GM21526 (cell line): ENCODE measurements around the gene CCDC83.
"Not testable (repeated sequence)": the region's sequence is repeated elsewhere in the genome, so short reads cannot be mapped to it uniquely, and the experiment has no call there.

Experiments used
- ATAC-seq: cut with Tn5 transposase; IDR thresholded peaks from one replicate; pipeline ENCODE4 v1.9.1; 2021; ENCODE audit warnings: moderate library complexity; ENCODE audit not compliant: unreplicated experiment, low FRiP score

Gene CCDC83

DNA sequence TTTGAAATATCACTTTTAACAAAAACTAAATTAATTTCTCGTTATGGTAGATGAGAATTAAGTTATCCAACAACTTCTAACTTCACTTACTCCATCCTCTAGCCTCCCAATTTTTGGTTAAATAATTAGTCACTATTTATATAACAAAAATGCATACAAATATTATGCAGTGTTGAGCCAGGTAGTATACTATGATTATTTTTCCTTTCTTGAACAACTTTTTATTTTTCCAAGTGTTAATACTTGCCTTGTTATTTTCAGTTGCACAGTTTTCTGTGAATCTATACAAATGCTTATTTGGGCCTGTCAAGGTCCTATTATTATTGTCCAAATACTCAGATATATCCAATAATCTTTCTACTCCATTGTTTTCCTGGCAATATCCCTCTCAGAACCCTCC lies 19.9 kb upstream of the CCDC83 start:
- ATAC-seq = no peak

DNA sequence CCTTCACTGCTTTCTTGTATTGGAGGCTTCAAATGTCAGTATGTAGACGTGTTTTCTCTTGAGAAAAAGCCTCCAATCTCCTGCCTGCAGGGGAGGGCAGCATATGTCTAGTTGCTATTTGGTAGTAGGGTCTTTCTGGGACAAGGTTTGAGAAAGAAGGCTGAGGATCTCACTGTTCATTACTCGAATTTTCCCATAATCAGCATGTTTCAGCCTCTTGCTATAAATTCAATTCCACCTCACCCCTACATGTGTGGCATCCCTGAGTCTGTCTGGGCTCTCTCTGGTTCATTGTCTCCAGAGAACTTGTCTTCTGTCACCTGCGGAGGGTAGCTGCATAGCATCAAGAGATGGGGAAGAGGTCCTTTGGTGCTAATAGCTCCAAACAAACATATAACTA lies 19.5 kb upstream of the CCDC83 start:
- no peak for ATAC-seq

DNA sequence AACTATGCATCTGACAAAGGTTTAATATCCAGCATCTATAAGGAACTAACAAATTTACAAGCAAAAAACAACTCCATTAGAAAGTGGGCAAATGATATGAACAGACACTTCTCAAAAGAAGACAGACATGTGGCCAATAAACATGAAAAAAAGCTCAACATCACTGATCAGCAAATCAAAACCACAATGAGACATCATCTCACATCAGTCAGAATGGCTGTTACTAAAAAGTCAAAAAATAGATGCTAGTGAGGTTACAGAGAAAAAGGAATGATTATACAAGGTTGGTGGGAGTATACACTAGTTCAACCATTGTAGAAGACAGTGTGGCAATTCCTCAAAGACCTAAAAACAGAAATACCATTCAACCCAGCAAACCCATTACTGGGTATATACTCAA lies 14.3 kb upstream of the CCDC83 start:
- ATAC-seq = not testable (repeated sequence)

DNA sequence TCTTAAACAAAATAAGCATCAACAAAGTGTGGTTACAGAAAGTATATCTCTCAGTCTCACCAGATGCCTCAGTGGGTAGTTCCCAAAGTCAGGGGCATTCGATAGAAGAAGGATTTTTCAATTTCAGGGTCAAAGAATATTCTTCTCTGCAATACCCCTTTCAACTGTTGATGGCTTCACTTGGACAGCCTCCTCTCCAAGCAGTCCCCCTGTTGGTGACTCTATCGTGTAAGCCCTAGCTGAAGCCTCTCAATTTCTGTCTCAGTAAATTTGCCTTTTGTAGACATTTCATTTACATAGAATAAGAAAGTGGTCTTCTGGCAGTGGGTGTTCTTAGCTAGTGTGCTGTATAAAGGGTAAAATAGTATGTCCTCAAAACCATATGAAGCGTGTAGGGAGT lies 11.3 kb upstream of the CCDC83 start:
- no peak for ATAC-seq

DNA sequence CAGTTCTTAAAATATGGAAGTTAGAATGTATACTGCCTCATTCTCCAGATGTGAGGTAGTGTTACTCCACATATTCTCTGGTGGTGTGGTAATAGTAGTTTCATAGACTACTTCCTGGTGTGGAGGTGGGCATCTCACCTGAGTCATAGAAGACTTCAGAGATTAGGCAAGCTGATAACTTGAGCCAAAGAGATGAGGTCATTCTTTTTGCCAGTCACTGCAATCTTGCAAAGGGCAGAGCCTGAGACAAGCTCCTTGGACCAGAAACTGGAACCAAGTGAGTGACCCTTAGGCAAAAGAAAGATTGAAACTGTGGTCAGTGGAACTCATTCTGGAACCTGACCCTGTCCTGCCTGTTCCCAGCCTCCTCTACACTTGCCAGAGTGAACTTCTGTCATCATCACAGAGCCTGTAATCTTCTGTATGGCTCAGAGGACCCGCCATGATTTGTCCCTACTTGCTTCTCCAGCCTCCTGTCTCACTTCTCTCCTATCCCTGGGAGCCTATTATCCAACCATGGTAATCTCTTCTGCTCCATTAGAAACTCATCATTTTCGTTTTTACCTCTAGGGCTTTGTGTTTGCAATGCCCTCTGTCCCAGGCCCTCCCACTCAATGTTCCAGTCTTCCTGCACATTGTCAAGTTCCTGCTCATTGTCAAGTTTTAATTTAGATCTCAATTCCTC lies 10.6 kb upstream of the CCDC83 start:
- no peak for ATAC-seq

DNA sequence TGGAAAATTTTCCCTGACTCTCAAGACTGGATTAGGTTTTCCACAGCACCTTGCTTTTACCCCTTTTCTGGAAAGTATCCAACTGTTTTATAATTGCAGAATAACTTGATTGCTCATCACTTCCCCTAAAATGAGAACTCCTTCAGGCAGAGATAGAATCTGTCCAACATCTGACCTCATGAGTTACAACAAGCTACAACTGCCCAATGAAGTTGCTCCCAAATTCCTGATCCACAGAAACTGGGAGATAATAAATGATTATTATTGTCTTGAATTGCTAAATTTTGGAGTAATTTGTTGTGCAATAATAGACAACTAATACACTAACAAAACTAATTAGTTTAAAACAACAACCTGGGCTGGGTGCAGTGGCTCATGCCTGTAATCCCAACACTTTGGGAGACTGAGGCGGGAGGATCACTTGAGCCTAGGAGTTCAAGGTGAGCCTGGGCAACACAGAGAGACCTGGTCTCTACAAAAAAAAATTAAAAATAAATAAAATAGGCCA lies 10.0 kb upstream of the CCDC83 start:
- ATAC-seq = no peak

DNA sequence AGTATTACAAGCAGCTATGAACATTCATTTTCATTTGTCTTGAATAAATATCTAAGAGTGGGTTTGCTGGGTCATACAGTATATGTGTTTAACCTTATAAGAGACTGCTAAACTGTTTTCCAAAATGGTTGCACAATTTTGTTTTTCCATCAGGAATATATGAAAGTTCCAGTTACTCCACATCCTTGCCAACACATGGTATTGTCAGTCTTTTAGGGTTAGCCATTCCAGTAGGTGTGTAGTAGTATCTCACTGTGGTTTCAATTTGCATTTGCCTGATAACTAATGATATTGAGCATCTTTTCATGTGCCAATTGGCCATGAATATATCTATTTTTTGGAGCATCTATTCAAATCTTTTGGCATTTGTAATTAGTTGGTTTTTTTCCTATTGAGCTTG lies 7.7 kb upstream of the CCDC83 start:
- ATAC-seq = no peak

DNA sequence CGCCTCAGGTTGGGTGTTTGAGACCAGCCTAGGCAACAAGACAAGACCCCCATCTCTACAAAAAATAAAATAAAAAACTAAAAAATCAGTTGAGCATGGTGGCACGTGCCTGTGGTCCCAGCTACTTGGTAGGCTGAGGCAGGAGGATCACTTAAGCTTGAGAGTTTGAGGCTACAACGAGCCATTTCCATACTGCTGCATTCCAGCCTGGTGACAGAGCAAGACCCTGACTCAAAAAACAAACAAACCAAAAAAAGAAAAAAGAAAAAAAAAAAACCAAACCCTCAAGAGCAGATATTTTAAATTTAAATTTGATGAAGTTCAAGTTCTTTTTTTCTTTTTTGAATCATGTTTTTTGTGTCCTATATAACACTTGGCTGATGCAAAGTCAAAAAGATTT lies 7.2 kb upstream of the CCDC83 start:
- ATAC-seq = no peak

DNA sequence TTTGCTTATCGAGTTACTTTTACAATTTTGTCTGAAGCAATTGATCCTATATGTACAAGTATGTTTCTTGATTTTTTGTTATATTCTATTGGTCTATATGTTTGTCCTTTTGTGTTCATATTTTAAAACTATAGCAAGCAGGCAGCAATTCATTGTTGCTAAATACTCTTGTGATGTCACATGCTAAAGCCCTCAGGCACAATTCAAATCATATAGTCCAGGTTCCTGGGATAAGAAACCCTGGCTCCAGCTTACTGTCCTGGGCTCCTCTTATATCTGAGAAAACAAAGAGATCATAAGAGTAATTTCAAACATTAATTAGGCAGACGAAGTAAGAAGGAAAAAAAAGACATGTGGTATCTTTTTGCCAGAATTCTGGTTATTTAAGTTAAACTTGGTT lies 6.6 kb upstream of the CCDC83 start:
- no peak for ATAC-seq

DNA sequence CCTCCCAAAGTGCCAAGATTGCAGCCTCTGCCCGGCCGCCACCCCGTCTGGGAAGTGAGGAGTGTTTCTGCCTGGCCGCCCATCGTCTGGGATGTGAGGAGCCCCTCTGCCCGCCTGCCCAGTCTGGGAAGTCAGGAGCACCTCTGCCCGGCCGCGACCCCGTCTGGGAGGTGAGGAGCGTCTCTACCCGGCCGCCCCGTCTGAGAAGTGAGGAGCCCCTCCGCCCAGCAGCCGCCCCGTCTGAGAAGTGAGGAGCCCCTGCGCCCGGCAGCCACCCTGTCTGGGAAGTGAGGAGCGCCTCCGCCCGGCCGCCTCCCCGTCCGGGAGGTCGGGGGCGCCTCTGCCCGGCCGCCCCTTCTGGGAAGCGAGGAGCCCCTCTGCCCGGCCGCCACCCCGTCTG lies 2.4 kb upstream of the CCDC83 start:
- not testable (repeated sequence) for ATAC-seq

DNA sequence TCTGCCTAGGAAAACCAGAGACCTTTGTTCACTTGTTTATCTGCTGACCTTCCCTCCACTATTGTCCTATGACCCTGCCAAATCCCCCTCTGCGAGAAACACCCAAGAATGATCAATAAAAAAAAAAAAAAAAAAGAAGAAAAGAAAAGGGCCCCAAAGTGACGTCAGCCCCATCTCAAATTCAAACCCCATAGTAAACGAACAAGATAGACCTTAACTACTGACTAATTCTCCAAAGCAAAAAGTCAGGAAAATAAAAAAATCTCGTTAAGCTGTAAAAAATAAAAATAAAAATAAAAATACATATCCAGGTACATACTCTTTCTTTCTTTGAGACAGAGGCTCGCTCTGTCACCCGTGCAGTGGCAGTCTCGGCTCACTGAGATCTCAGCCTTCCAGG lies 1.6 kb upstream of the CCDC83 start:
- ATAC-seq = not testable (repeated sequence)

DNA sequence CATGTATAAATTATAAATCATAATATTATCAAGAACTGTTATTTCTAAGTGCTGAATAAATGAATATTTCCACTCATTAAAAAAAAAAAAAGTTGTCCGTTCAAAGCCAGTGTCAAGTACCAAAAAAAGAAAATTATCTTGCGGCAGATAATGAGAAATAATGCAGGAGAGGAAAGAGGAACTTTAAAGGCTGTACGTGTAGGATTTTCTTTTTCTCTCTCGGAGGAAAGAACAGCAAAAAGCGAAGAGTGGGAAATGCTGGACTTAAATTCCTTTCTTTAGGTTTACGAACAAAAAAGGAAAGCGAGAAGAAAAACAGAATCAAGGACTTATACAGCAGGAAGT lies 999 bp upstream of the CCDC83 start:
- no peak for ATAC-seq

DNA sequence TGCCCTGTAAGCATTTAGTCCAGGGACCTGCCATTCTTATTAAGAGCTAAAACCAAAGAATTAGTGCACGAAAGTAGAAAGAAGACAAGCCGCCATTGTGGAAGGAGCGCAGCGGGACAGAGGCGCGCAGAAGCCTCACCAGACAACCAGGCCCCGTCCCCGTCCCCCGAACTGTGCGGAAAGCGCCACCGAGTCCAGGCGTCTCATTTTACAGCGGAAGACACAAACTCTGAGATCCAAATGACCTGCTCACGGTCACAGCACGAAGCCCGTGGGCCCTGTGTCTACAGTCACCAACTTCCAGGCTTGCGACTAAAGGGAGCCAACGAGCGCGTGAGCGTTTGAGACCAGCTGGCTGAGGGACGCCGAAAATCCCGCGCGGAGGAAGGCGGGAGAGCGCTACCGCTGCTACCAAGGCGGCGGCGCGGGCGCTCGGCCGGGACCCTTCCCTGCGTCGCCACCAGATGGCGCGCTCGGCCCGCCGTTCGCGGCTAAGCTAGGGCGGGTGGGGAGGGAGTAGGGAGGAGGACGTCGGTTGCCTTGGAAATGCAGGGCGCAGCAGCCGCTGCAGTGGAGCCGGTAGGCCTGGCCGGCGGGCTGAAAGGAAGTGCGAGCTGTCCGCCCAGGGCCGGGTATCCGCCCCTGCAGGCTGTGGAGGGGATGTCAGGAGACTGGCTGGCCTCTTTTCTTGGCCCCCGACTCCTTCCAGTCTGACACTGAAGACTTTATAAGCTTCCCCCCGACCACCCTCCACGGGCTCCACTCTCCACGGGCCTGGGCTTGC lies 434 bp upstream of the CCDC83 start:
- peak; percentile 99 for ATAC-seq

DNA sequence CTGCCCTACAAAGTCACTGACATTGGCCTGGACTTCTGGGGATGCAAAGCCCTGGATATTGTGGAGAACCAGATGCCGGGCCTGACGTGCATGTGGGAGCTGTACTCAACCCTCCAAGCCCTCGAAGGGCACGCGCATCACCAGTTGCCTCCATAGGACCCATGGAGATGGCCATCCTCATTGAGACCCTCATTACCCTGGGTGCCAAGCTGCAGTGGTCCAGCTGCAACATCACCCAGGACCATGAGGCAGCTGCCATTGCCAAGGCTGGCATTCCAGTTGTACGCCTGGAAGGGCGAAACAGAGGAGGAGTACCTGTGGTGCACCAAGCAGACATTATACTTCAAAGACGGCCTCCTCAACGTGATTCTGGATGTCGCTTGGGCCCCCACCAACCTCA lies 1.9 kb downstream of the CCDC83 start:
- no peak for ATAC-seq

DNA sequence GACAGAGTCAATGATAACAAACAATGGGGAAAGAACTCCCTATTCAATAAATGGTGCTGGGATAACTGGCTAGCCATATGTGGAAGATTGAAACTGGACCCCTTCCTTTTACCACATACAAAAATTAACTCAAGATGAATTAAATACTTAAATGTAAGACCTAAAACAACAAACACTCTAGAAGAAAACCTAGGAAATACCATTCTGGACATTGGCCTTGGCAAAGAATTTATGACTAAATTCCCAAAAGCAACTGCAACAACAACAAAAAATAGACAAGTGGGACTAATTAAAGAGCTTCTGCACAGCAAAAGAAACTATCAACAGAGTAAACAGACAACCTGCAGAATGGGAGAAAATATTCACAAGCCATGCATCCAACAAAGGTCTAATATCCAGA lies 4.4 kb downstream of the CCDC83 start:
- ATAC-seq = not testable (repeated sequence)

DNA sequence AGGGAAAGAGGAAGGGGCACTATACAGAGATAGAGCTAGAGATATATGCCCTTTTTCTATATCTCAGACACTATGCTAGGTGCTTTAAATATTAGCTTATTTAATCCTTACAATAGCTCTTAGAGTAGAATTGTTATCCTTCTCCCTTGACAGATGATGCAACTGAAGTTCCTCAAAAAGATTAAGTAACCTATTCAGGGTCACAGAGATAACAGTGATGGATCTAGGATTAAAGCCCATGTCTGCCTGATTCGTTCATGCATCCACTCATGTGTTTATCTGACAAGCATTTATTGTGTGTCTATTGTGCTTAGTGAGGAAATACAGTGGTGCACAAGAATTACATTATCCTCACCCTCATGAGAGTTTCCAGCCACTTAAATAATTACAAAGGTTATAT lies 8.7 kb downstream of the CCDC83 start:
- no peak for ATAC-seq

DNA sequence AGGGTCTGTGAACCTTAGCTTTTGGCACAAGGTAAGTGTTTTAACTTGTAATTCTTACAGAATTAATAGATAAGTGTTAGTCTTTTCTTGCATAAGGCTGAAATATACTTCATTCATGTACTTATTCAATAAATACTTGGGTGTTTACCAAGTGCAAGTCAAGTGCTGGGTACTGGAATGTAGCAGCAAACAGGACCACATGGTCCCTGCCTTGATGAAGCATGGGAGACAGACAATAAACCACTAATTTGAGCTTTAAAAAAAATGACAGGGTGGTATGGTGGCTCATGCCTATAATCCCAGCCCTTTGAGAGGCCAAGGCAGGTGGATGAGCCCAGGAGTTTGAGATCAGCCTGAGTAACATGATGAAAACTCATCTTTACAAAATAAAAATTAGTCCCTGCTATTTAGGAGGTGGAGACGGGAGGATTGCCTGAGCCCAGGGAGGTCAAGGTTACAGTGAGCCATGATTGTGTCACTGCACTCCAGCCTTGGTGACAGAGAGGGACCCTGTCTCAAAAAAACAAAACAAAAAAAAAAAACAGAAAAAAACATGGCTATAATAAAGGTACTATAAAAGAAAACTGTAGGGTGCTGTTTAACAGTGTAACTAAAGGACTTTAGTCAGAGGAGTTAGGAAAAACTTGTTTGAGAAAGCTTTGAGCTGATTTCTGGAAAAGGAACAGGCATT lies 11.1 kb downstream of the CCDC83 start:
- no peak for ATAC-seq

DNA sequence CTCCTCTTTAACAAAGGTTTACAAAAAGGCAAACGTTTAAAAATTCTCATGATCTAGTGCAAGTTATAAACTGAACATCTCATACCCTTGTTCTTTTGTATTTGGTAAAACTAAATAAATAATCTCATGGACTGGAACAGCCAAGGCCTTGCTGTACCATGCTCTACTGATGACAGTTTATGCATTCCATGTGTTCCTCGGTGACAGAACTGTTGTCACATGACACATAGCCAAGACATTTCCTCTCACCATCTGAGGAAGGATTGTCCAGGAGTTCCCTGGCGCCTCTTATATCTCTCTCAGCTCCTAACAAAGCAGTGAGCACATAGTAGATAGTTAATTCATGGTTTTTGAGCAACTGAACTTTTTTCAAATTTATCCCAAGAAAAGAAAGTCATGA lies 12.6 kb downstream of the CCDC83 start:
- no peak for ATAC-seq

DNA sequence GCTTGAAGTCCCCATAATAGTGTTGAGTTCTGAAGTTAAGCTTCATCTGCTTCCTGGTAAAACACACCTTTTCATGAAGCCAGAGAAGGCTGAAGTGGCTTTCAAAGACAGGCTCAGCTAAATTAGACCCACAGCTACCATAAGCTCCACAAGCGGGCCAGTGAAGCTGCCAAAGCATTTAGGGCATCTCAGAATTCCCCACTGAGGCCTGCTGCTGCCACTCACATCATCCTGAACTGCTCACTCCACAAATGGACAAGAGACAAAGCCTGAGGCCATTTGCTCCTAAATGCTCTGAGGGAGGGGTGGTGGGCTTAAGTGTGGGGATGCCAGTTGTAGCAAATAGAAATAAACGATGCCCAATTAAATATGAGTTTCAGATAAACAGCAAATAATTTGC lies 14.6 kb downstream of the CCDC83 start:
- no peak for ATAC-seq

DNA sequence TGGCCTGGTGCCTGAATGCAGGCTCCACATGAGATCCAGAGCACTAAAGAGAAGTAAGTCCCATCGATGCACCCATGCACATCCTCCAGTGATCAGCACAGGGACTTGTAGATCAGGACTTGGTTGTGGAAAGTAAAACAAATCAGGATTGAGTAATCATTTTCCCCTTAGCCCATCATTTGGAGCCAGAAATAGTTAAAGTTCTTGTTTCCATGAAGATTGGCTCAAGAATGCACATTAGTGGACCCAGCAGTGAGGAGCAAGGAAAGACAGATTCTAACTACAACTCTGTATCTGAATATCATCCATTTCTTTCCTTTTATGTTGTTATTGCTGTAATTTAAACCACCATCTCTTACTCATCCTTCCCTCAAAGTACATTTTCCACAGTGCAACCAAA lies 19.1 kb downstream of the CCDC83 start:
- ATAC-seq = no peak

DNA sequence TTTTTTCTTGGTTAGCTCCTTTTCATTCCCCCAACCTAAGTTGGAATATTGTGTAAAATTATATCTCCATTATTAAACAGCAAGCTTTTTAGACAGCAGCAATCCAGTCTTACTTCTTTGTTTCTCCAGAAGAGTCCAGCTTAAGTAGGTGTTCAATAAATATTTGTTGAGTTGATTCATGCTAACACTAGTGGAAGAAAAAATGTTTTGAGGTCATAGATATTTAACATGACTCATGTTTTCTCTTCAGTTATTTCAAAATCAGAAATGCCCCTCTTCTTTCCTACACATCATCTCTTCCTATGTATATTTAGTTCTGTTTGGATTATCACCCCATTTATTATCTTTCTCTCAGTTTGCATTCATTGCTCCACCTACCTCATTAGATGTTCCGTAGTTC lies 20.3 kb downstream of the CCDC83 start:
- ATAC-seq = no peak

DNA sequence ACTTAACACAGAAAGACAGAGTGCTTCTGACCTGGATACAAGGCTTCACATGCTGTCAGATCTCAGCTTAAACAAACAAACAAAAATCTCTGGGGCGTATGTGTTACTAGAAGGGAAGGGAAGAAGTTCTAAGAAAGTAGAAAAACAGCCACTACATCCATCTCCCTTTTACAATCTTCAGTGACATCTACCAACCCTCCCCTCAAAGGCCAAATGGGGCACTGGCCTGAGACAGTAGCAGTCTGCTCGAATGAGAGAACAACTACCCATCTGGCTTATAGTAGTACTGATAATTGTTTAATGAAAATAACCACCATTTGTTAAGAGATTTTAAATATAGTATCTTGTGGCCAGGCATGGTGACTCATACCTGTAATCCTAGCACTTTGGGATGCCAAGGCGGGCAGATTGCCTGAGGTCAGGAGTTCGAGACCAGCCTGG lies 29.4 kb downstream of the CCDC83 start:
- no peak for ATAC-seq
